Measurements from ENCODE around the gene KDM4C.

KDM4C gene

DNA sequence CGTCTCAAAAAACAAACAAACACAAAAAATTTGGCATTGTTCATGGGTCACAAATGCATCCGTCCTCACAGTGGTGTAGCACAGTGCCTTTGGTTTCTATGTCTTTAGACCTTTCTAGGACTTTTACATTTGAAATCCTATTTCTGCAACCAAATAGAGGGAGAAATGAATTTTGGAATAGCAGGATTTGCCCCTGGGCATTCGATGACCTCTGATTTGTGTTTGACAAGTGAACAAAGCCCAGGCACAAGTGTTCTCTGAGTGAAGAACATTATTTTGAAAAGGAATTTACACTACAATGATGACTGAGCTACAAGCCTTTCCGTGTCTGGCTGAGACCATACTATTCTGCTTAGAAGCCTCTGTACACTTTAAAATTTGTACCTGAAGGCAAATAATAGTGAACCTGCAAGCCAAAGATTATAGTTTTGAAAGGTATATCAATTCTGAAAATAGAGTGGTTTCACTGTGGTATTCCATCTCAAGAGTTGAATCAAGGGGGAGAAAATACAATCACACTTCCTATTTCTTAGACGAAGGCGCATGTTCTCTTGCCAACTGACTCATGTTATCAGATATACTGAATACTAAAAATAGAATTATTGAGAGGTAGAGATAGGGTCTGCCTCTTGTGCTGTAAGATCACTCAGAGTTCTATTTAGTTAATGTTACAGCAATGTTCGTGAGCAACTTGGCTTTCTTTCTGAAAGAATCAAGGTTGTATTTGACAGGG lies 297.6 kb downstream of the KDM4C start:
- TF ChIP-seq, protein P1, sequence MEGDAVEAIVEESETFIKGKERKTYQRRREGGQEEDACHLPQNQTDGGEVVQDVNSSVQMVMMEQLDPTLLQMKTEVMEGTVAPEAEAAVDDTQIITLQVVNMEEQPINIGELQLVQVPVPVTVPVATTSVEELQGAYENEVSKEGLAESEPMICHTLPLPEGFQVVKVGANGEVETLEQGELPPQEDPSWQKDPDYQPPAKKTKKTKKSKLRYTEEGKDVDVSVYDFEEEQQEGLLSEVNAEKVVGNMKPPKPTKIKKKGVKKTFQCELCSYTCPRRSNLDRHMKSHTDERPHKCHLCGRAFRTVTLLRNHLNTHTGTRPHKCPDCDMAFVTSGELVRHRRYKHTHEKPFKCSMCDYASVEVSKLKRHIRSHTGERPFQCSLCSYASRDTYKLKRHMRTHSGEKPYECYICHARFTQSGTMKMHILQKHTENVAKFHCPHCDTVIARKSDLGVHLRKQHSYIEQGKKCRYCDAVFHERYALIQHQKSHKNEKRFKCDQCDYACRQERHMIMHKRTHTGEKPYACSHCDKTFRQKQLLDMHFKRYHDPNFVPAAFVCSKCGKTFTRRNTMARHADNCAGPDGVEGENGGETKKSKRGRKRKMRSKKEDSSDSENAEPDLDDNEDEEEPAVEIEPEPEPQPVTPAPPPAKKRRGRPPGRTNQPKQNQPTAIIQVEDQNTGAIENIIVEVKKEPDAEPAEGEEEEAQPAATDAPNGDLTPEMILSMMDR (conservative IDR thresholded peaks at IDR 0.05; ENCODE audit: low read depth) = no peak
- POLR2A ChIA-PET (ENCODE audit: low non-redundant PET) = no interaction called here
- DNase-seq (ENCODE audit: low spot score) = no peak
- no peak overlapping the region for H3K27ac ChIP-seq
- CTCF ChIA-PET = no interaction called here

DNA sequence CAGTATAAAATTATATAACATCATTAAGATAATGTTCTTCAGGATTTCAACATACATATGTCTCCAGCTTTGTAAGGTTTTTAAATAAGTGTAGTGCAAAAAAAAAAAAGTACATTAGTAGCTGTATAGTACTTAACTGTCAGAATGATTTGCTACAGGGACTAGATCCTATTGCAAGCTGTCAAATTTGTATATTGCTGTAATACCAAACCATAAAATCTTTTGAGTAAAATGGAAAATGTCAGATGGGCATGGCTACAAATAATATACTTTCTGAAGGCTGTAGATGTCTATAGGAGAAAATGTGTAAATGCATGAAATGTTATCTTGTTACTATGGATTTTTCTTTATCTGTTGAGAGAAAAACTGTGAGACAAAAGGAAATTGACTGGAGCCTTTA lies 298.5 kb downstream of the KDM4C start:
- no peak for DNase-seq (ENCODE audit: low spot score)
- ChIA-PET POLR2A (ENCODE audit: low non-redundant PET) (no interaction called here), CTCF (no interaction called here)
- no peak overlapping the region for H3K27ac ChIP-seq
- TF ChIP-seq, protein P1 (conservative IDR thresholded peaks at IDR 0.05; ENCODE audit: low read depth) = no peak

DNA sequence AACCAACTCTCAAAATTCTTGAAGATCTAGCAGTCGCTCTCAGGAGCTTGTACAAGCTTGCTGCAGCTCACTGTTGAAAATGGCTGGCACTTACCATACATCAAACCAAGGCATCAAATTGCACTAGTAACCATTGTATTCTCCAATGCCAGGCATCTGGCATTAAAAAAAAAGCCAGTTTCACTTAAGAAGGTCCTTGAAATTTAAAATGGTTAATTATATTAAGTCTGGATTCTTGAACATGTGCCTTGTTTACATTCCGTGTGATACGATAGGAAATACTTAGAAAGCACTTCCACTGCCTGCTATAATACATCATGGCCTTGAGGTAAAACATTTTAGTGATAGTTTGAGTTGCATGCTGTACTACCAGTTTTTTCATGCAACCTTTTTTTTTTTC lies 300.7 kb downstream of the KDM4C start:
- POLR2A ChIA-PET (ENCODE audit: low non-redundant PET) = no interaction called here
- CTCF ChIA-PET = no interaction called here

DNA sequence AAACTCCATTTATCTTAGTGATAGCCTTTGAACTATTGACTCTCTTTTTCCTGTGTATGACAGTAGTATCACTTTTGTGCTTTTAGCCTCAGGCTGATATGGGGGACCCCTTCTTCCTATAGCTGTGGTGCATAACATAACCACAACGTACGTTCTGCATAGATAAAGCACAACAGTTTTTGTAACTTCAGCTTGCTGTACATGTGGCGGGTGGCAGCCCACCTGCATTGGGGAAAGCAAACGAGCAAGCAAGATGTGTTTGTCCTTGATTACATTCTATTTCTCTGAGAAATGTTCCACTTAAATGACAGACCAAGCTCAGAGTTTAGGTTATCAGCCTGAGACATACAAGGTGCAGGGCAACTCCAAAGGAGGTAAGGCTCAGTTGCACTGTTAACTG lies 309.4 kb downstream of the KDM4C start:
- POLR2A ChIA-PET (ENCODE audit: low non-redundant PET) = no interaction called here

More for the DNA sequence above, 300.7 kb downstream of the KDM4C start:
- no peak for DNase-seq (ENCODE audit: low spot score)
- TF ChIP-seq, protein P1 (conservative IDR thresholded peaks at IDR 0.05; ENCODE audit: low read depth) = no peak
- H3K27ac ChIP-seq = no peak overlapping the region

DNA sequence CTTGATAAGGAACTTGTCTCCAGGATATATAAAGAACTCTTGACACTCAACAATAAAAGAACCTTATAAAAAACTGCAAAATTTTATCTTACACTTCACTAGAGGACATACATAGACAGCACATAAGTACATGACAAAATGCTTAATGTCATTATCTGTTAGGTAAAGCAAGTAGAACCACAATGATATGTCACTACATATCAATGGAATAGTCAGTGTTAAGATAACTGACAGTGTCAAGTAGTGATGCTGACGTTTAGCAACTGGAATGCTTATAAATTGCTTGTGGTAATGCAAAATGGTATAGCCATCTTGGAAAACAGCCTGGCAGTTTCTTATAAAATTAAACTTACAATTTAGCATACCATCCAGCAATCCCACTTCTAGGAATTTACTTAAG lies 314.1 kb downstream of the KDM4C start:
- CTCF ChIA-PET = no interaction called here
- POLR2A ChIA-PET (ENCODE audit: low non-redundant PET) = no interaction called here
- H3K27ac ChIP-seq = no peak overlapping the region
- TF ChIP-seq, protein P1 (conservative IDR thresholded peaks at IDR 0.05; ENCODE audit: low read depth) = no peak
- no peak for DNase-seq (ENCODE audit: low spot score)

More for the DNA sequence above, 309.4 kb downstream of the KDM4C start:
- CTCF ChIA-PET = no interaction called here
- DNase-seq (ENCODE audit: low spot score) = no peak
- H3K27ac ChIP-seq = no peak overlapping the region
- TF ChIP-seq, protein P1 (conservative IDR thresholded peaks at IDR 0.05; ENCODE audit: low read depth) = no peak

DNA sequence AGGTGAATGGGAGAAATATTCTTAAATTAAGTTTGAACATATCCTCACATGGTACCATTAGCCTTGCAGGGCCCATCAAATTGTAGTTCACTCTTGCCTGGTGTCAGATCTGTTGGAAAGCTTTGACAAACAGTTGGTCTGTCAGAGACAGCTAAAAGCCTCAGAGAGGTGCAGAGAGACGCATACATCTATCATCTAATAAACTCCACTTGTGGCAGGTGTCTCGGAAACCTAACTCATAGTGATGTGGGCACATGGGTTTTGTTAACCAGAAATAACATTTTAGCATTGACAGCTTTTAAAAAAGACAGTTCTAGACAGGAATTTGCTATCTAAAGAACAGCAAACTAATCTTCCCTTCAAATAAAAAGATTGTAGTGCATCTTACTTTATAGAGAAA lies 315.9 kb downstream of the KDM4C start:
- TF ChIP-seq, protein P1 (conservative IDR thresholded peaks at IDR 0.05; ENCODE audit: low read depth) = no peak
- no peak for DNase-seq (ENCODE audit: low spot score)
- ChIA-PET CTCF (interaction anchor here (0.8 kb wide), 1 partner anchor 1717 kb away, joined by 3 read pairs; no protein-coding TSS in a partner anchor), POLR2A (ENCODE audit: low non-redundant PET) (no interaction called here)
- no peak overlapping the region for H3K27ac ChIP-seq
